Measurements from ENCODE around the gene VASN. TPM values are rescaled to one million over a fixed set of nuclear protein-coding genes. Genes with fewer than 3 reads are reported as not detected.

Gene VASN
- total RNA-seq, 3 donors from 2014 or later: 14.8 to 28.5 (median 16.1) TPM

DNA sequence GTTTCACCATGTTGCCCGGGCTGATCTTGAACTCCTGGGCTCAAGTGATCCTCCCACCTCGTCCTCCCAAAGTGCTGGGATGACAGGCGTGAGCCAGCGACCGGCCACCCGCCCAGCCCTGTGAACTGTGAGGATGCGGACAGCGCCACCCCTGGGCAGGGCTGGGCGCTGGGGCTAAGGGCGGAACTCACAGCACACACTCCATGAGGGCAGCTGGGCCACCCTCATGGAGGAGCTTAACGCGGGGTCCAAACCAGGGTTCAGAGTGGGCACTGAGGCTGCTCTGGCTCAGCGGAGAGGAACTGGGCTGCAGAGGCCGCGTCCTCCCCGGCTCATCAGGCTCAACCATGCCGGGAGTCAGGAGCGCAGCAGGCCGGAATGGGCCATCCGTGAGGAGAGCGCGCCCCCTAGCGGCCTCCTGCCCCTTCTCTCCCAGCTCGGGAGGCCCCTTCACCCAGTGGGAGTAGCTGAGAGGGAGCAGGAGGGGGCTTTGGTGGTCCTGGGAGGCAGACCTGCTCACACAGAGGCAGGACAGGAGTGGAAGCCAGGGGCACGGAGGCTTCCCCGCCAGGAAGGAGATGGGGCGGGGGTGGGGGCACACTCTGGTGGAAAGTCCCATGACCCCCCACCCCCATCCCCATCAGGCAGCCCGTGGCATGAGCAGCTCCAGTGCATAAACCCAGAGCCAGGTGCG, 30.9 kb downstream of the VASN start:
- Histone ChIP-seq H3K9me3 (no peaks in the 10 kb centered on the region), H3K4me3 (peak overlapping the region in 2 of 3 donors; percentile 15 to 52), H3K36me3 (no peaks in the 10 kb centered on the region), H3K4me1 (peaks cover 0 to 3% of the 10 kb centered on the region in 2 donors), H3K27me3 (no peaks in the 10 kb centered on the region), H3K27ac (no peak overlapping the region)
- peak; percentile 74 to 91 for DNase-seq (ENCODE audit: low spot score in 2 of 2)
- intact Hi-C loops (cut with DNase I; ENCODE audit: low total_unique reads): loop anchor here (2.0 kb wide), 1 partner anchor 44 kb away; no protein-coding TSS in a partner anchor
- TF ChIP-seq, protein P1, sequence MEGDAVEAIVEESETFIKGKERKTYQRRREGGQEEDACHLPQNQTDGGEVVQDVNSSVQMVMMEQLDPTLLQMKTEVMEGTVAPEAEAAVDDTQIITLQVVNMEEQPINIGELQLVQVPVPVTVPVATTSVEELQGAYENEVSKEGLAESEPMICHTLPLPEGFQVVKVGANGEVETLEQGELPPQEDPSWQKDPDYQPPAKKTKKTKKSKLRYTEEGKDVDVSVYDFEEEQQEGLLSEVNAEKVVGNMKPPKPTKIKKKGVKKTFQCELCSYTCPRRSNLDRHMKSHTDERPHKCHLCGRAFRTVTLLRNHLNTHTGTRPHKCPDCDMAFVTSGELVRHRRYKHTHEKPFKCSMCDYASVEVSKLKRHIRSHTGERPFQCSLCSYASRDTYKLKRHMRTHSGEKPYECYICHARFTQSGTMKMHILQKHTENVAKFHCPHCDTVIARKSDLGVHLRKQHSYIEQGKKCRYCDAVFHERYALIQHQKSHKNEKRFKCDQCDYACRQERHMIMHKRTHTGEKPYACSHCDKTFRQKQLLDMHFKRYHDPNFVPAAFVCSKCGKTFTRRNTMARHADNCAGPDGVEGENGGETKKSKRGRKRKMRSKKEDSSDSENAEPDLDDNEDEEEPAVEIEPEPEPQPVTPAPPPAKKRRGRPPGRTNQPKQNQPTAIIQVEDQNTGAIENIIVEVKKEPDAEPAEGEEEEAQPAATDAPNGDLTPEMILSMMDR (IDR thresholded peaks at IDR 0.05): peak; percentile 85 to 97 (median 96)
- no peak for TF ChIP-seq POLR2A (IDR thresholded peaks at IDR 0.05)
- peak in 2 of 3 donors; percentile 19 to 53 for TF ChIP-seq POLR2AphosphoS5 (IDR thresholded peaks at IDR 0.05)

DNA sequence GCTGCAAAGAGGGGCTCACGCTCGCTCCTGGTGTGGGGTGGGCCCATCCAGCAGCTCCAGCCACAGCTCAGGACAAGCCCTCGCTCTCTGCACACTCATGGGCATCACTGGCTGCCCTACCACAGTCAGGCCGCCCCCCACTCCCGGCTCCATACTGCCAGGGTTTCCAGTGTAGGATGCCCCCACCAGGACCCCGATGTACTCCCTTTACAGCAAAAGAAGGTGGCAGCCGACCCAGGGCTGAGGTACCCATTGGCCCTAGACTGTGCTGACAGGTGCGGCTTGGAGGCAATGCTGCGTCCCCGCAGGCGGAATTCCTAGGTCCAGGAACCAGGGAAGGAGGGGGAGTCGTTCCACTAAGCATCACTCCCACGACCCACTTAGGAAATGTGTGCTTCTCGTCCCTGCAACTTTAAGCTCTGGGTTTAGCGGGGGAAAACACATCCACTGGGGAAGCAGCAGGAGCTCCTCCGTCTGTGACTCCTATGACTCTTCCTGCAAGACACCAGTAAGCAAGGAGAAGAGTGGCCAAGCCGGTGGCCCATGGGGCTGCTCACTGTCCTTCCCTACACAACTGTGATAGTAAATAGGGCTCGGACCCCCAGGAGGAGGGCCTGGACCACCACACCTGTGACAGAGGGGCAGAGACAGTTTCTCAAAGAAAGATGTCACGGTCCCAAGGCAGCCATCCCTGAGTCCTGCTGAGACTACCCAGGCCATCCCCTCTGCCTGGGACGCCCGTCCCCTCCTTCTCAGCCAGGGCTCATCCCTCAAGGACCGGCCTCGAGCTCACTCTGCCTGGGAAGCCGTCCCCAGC, 31.7 kb downstream of the VASN start:
- Histone ChIP-seq H3K36me3 (no peaks in the 10 kb centered on the region), H3K27me3 (no peaks in the 10 kb centered on the region), H3K4me1 (peaks cover 0 to 3% of the 10 kb centered on the region in 2 donors), H3K27ac (no peak overlapping the region), H3K9me3 (no peaks in the 10 kb centered on the region), H3K4me3 (no peak overlapping the region)
- TF ChIP-seq, protein P1 (IDR thresholded peaks at IDR 0.05): no peak
- no peak for TF ChIP-seq POLR2AphosphoS5 (IDR thresholded peaks at IDR 0.05)
- intact Hi-C loops (cut with DNase I; ENCODE audit: low total_unique reads): loop anchor here (2.0 kb wide), 1 partner anchor 45 kb away; no protein-coding TSS in a partner anchor
- DNase-seq (ENCODE audit: low spot score in 2 of 2): no peak

DNA sequence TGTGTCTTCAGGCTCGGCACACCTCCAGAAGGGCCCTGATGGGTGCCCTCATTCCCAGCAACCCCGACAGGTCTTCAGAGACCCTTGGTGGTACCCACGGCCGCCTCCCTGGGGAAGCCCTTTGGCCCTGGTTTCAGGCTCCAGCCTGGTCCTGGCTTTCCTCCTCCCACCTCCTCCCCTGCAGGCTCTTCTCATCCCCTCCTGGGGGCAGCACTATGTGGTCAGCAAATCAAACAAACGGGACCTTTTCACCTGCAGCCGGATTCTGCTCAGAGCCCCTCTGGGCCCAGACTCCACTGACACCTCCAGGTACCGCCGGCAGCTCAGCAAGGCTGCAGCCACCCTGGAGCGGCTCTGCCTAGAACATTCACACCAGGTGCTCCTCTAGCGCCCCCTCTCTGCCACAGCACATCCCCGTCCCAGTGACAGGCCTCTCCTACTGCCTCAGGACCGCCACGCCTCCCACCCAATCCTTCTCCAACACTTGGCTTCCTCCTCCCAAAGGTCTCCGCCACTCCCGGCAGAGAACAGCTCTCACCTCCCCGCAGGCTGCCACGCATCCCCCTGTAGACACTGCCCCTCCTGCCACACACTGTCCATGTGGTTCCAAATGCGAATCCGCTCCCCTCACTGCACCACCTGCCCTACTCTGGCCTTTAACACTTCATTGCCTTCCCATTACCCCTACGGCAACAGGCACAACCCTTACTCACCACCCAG, 32.8 kb downstream of the VASN start:
- Histone ChIP-seq H3K36me3 (no peaks in the 10 kb centered on the region), H3K4me3 (no peak overlapping the region), H3K4me1 (peaks cover 0 to 3% of the 10 kb centered on the region in 2 donors), H3K9me3 (no peaks in the 10 kb centered on the region), H3K27me3 (no peaks in the 10 kb centered on the region), H3K27ac (no peak overlapping the region)
- no peak for TF ChIP-seq POLR2A (IDR thresholded peaks at IDR 0.05)
- TF ChIP-seq, protein P1 (IDR thresholded peaks at IDR 0.05): peak in 1 of 3 donors; percentile 8
- no peak for TF ChIP-seq POLR2AphosphoS5 (IDR thresholded peaks at IDR 0.05)
- intact Hi-C loops (cut with DNase I; ENCODE audit: low total_unique reads): no loop called here
- no peak for DNase-seq (ENCODE audit: low spot score in 2 of 2)

DNA sequence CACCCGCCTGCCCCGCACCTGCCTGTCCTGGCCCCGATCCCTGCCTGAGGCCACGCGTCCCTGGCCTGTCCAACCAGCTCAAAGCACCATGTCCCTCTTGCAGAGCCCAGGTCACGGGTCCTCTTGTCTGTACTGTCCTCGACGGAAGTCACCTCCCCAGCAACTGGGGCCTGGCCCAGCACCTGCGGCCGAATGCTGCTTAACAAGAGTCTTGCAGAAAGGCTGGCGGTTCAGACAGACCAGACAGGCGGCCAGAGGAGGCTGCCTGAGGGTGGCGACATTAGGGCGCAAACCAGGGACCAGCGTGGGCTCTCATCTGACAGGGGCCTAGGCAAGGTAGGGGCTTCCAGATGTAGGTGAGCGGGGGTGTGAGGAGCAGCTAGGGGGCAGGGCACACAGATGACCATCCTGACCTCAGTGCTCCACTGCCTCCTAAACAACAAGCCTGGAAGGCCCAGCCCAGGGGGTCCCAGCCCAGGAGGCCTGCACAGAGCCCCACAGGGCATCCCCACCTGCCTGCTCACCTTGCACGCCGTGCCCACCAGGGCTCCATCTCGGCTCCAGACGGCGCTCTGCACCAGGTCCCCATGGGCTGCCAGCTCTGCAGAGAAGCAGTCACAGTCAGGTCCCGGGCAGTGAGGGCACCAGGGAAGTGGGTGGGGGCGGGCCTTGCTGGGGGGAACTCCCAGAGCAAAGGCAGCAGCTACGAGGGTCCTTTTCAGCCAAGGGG, 33.5 kb downstream of the VASN start:
- H3K9me3 ChIP-seq: no peaks in the 10 kb centered on the region
- intact Hi-C loops (cut with DNase I; ENCODE audit: low total_unique reads): no loop called here
- no peak overlapping the region for H3K4me3 ChIP-seq
- no peaks in the 10 kb centered on the region for H3K27me3 ChIP-seq
- no peaks in the 10 kb centered on the region for H3K36me3 ChIP-seq
- peaks cover 0 to 3% of the 10 kb centered on the region in 2 donors for H3K4me1 ChIP-seq
- TF ChIP-seq POLR2A (IDR thresholded peaks at IDR 0.05): no peak
- no peak for TF ChIP-seq POLR2AphosphoS5 (IDR thresholded peaks at IDR 0.05)
- TF ChIP-seq, protein P1 (IDR thresholded peaks at IDR 0.05): no peak
- H3K27ac ChIP-seq: no peak overlapping the region
- DNase-seq (ENCODE audit: low spot score in 2 of 2): no peak

Data from breast epithelium (tissue), 4 donors.